Muscle of arm (tissue), 12 donors: ENCODE results near the gene CNTN4. TPM values are rescaled to one million over a fixed set of nuclear protein-coding genes. Genes with fewer than 3 reads are reported as not detected.
"Not testable (repeated sequence)": the region's sequence is repeated elsewhere in the genome, so short reads cannot be mapped to it uniquely, and the experiment has no call there.

Experiments used
- DNase-seq: peaks from one replicate; pipeline ENCODE4 v3.0.0-alpha.2; 2013
- polyA plus RNA-seq, 12 donors: library from polyadenylated mRNA; unstranded; fragments of 120-200 nt; gene quantifications; one replicate each; pipeline ENCODE4 v1.2.1, GENCODE V29; 2013; ENCODE audit not compliant: insufficient read length in 12 of 12

The CNTN4 gene
- polyA plus RNA-seq, 12 donors: 5.9 to 32.9 (median 7.9) TPM; not detected in 1

DNA sequence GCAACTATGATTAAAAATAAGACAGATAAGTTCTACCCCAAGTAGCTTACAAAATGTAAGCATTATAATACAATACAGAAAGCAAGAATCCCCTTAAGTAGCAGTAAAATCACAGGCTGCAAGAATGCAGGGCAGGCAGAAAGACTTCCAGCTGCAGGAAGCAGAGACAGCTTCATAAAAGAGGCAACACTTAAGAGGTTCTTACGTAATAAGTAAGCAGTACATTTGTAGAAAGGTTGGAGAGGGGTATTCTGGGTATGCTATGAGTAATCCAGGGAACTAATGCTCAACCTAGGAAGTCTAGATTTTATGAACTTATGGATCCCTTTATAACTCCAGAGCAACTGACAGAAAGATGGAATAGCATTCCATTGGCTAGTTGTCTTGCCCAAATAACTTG, 859.9 kb downstream of the CNTN4 start:
- peak; percentile 3 for DNase-seq

DNA sequence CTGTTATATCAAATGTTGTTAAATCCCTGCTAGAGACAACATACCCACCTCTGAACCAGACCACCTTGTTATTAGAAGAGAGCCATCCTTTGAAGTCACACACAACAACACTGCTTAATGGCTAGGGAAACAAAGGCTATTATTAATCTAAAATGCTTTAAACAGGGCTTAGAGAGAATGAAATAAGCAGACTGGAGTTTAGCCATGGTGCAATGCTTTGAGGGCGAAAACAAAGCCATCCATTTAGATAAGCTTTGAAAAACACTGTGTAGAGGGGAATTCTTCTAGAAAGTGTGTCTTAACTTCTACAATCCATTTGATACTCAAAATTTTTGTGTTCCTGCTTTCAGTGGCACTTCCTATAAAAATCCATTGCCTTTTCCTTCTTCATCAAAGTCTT, 862.9 kb downstream of the CNTN4 start:
- no peak for DNase-seq

DNA sequence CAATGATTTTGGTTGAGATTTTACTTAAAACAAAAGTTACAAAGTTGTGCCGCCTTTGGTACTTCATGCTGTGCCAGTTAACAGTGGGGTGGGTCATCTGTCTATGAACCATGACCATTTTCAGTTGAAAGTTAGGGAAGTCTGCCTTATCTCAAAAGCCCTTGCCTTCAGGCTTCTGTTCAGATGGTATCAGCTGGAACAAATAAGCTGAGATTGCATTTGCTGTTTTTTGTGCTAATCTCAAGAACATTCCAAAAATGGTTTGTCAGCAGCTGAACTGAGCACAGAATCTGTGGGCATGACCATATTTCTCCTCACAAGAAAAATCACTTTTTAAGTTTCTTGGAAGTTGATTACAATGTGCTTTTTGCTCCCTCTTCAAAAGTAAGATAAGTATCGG, 869.2 kb downstream of the CNTN4 start:
- DNase-seq: no peak

GRCh38 chr3:2968475-2968874, 869.8 kb downstream of the CNTN4 start:
- DNase-seq: no peak

DNA sequence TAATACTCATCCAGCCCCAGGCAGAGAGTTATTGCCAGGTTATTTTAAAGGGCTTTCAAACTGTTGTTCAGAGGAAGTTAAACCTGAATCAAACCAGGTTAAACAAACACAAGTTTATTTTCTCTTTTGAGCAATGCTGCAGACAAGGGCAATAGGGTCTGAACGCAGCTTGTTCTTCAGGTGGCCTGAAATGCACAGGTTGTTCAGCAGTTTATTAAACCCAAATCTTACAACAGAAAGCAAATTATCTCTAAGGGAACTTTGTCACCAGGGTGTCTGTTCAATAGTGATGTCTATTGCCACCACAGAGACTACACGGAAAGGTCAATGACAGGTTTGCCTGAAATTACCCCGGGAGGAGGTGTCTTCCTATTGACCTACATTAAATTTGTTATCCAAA, 877.5 kb downstream of the CNTN4 start:
- DNase-seq: no peak

DNA sequence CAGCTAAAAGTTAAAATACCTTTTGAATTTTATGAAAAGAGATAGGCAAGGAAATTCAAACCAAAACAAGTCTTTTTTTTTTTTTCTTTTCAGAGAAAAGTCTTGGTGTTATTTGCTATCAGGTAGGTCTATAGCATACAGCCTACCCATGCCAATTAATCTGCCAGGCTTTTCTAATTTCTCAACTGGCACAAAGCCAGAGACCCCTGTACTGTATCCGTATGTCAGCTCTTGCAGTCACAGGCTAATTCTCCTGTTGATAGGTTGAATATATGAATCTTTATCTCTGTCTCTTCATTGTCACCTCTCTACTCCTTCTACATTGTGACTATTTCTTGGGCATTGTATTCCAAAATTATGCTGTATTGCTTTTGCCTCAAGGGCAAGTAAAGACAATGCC, 878.1 kb downstream of the CNTN4 start:
- DNase-seq: no peak

DNA sequence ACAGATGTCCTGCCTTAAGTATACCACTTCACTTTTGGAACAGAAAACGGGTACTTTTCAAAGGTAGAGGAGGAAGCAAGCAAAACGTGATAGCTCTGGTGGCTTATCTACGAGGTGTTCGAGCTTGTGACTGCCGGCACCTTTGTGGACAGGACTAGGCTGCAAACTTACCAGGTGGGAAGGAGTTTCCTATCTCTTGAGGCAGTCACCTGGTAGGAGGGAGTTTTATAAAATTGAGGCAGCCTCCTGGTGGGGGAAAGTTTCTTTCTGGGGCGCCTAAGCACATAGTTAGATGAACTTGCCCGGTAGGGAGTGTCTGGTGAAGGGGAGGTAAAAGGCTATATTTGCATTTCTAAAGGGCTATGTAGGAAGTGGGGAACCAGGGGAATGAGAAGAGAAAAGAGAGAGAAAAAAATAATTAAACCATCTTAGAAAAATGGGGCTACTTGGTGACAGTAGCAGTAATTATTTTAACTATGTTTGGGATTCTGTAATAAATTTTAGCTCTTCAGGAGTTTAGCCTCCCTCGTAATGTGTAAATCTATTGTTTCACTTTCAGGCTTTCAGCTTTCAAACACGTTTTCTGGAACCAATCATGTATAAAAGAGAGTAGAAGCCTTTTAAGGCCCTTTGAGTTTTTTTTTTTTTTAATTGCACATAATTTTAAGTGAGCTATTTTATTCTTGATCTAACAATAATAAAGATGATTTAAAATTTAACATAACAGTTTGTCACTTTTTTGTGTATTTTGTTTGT, 880.5 kb downstream of the CNTN4 start:
- no peak for DNase-seq

DNA sequence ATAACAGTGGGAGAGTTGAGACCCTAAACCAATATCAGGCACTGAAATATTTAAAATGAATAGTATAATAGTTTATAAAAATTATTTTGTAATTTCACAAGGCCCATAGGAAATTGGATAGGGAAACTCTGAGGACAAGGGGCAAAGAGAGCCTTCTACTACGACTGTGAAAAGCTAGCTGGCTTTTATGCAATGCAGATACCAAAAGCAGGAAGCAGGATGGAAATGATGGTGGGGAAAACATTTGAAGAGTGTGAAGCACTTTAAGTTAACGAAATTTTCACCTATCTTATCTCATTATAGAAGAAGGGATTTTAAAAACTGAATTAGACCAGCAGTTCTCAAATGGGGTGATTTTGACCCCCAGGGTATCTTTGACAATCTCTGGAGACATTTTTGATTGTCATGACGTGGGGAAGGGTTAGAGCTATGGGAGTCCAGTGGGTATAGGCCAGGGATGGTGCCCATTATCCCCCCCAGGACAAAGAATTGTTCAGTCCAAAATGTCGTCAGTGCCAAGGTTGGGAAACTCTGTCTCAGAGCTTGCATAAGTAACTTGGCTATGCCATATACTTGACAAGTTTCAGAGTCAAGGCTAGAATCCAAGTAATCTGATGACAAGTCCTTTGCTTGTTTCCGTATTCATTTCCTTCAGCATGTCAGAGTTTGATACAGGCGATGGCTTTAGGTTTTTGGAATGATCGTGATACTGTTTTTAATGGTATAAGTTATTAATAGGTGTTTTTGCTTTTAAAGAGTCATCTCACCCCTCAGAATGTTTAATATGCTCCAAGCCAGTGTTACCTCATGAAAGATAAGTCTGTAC, 885.6 kb downstream of the CNTN4 start:
- no peak for DNase-seq

DNA sequence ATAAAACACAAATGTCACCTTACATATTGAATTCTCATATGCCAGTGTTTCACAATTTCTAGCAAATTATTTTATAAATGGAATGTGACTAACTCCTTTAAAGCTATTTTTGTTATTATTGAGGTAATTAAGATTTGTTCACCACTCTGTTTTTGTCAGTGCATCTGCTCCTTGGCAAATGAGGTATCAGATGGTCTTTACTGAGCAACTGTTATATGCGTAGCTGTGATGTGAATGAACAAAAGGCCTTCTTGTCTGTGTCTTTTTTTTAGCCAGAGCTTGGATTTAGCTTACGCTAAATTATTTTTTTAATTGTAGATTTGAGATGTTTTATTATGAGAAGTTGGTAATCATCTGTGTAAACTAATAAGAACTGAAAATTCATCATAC, 886.2 kb downstream of the CNTN4 start:
- no peak for DNase-seq

GRCh38 chr3:2985479-2985878, 886.8 kb downstream of the CNTN4 start:
- DNase-seq: no peak

GRCh38 chr3:2992534-2992933, 893.9 kb downstream of the CNTN4 start:
- no peak for DNase-seq

DNA sequence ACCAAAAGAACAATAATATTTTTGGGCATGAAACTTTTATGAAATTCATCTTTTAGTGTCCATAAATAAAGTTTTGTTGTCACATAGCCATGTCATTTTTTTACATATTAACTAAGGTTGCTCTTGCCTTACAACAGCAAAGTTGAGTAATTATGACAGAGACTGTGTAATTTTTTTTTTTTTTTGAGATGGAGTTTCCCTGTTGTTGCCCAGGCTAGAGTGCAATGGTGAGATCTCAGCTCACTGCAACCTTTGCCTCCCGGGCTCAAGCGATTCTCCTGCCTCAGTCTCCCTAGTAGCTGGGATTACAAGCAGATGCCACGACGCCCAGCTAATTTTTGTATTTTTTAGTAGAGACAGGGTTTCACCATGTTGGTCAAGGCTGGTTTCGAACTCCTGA, 894.5 kb downstream of the CNTN4 start:
- not testable (repeated sequence) for DNase-seq

- peak; percentile 33 for DNase-seq
Measured at GRCh38 chr3:2993736-2994135, 895.1 kb downstream of the CNTN4 start.

- no peak for DNase-seq
Measured at GRCh38 chr3:2995195-2995594, 896.5 kb downstream of the CNTN4 start.

DNA sequence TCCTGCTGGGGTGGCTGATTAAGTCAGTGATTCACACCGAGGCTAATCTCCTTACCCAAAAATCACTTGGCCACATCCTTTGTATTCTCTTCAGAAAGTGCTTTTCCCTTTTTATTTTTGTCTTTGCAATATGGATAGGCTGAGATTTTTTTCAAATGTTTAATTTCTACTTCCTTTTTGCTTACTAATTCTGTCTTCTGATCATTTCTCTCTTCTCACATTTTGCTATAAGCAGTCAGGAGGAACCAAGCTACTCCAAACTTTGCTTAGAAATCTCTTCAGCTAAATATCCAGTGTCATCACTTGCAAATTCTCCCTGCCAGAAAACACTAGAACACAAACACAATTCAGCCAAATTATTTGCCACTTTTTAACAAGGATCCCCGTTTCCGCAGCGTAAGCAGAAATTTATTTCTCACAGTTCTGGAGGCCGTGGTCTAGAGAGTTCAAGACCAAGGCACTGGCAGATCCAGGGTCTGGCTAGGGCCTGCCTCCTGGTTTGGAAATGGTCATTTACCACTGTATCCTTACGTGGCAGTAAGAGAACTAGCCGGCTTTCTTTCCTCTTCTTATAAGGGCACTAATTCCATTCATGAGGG, 906.6 kb downstream of the CNTN4 start:
- no peak for DNase-seq

DNA sequence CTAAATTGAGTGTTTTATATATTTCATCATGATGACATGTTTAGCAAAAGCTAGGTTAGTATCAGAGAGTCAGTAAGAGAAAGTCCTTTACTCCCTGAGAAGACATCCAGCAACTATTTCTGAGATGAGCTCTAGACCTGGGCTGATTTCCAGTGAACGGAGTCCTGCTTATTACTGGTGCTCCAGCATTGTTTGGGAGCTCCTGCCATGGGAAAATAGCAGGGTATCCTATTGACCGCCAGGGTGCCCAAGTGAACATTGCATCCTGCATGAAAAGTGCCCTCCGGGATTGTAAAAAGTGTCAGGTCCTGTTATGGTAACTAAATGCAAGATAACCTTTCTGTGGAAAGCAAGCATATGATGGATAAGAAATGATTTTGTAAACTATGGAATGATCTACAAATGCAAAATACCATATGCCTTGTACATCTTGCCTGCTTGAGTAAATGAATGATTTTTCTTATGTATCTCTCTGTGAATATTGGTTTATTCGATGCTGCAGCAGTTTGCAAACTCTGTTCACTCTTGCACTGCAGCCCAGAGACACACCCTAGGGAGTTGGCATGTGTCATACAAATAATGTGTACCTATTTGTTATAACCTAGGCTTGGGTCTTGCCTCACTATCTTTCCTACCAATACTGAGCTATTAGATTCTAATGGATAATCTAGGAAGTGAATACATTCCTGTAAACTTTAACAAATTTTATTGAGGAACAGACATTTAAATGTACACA, 914.8 kb downstream of the CNTN4 start:
- no peak for DNase-seq

- peak; percentile 35 for DNase-seq
Measured at GRCh38 chr3:3015185-3016089, 916.8 kb downstream of the CNTN4 start.

DNA sequence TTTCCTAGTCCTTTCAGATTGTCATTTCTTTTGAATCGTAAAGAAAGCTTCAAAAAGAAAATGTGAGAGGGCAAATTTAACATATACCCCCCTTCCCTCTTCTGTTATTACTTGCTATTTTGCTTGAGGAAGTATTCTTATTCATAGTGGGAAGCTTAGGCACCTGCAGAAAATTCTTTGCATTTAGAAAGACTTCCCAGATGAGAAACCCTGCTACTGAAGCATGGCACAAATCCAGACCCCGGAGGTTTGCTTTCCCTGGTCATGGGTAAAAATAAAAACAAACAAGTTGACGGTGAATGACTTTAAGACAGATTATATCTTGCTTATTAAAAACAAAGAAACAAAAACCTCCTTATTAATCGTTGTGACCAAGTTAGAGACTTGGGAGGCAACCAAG, 917.6 kb downstream of the CNTN4 start:
- no peak for DNase-seq

- DNase-seq: no peak
Measured at GRCh38 chr3:3020209-3020608, 921.5 kb downstream of the CNTN4 start.

GRCh38 chr3:3023111-3023745, 924.6 kb downstream of the CNTN4 start:
- no peak for DNase-seq
